GM12878 (cell line): ENCODE data around the gene AKAP13. TPM values are rescaled to one million over a fixed set of nuclear protein-coding genes. Genes with fewer than 3 reads are reported as not detected.

ENCODE experiments used
- ATAC-seq: fragments of 200-7000 bp; cut with Tn5 transposase; 3 replicates; pipeline ENCODE4 v1.9.1; 2020; ENCODE audit warnings: mild to moderate bottlenecking, moderate library complexity
- BruUV-seq: library from RNA; stranded (reverse); fragments of 400-500 nt; replicated peaks from 2 replicates; lab custom pipeline; 2021; lab: Mats Ljungman, UMichigan
- CTCF ChIA-PET: fragments of 300-600 bp; sonication (Branson Sonifier 250); formaldehyde crosslinking; extraction: SDS; loops from one replicate; lab custom pipeline; 2021; ENCODE audit warnings: inconsistent platforms; lab: Yijun Ruan, JAX
- POLR2A ChIA-PET: fragments of 350-600 bp; formaldehyde crosslinking; extraction: SDS; loops from one replicate; lab custom pipeline; 2021; ENCODE audit warnings: inconsistent platforms; lab: Charles Lee
- RAD21 ChIA-PET: fragments of 300-600 bp; sonication (Branson Sonifier 250); formaldehyde crosslinking; loops from one replicate; lab custom pipeline; 2023; ENCODE audit warnings: antibody characterized with exemption; ENCODE audit not compliant: unreplicated experiment; lab: Charles Lee
- SMC1A ChIA-PET: fragments of 300-600 bp; sonication (Branson Sonifier 250); formaldehyde crosslinking; loops from one replicate; lab custom pipeline; 2023; ENCODE audit not compliant: unreplicated experiment, uncharacterized antibody; lab: Charles Lee
- DNase-seq: peaks from one replicate; pipeline ENCODE4 v3.0.0-alpha.2; 2011; ENCODE audit warnings: low read depth, low spot score
- FAIRE-seq: peaks from 3 replicates; lab custom pipeline; 2011; peaks lifted over from hg19 to GRCh38; lab: Jason Lieb, UNC
- H2AFZ ChIP-seq: 2 replicates; pipeline ENCODE4 v1.6.0; 2011; ENCODE audit warnings: low read depth, low read length, control low read depth; ENCODE audit not compliant: control insufficient read depth
- H3K27ac ChIP-seq: 2 replicates; pipeline ENCODE4 v1.5.1; 2011; ENCODE audit warnings: control low read depth; ENCODE audit not compliant: control insufficient read depth, insufficient read depth
- H3K27me3 ChIP-seq, 2 experiments: replicated peaks in 1 of 2; 2 replicates each; pipeline versions ENCODE4 v1.6.0 to v1.6.1; 2011; ENCODE audit warnings: low read length in 1 of 2; ENCODE audit not compliant: control insufficient read depth in 2 of 2, insufficient read depth in 2 of 2
- H3K36me3 ChIP-seq, 2 experiments: 2 replicates each; pipeline ENCODE4 v1.5.1; 2011; ENCODE audit warnings: low read length in 1 of 2; ENCODE audit not compliant: control insufficient read depth in 2 of 2, insufficient read depth in 2 of 2
- H3K4me1 ChIP-seq: 2 replicates; pipeline ENCODE4 v1.6.1; 2011; ENCODE audit warnings: mild to moderate bottlenecking, low read length, moderate library complexity, mixed read lengths; ENCODE audit not compliant: control insufficient read depth, insufficient read depth
- H3K4me2 ChIP-seq: 2 replicates; pipeline ENCODE4 v1.6.0; 2011; ENCODE audit warnings: control low read depth; ENCODE audit not compliant: control insufficient read depth, insufficient read depth
- H3K4me3 ChIP-seq: fragments of 200-600 bp; sonication (generic); 2 replicates; pipeline ENCODE4 v1.5.1; 2016
- H3K79me2 ChIP-seq: 2 replicates; pipeline ENCODE4 v1.6.0; 2011; ENCODE audit warnings: low read length; ENCODE audit not compliant: control insufficient read depth, insufficient read depth
- H3K9ac ChIP-seq: 2 replicates; pipeline ENCODE4 v1.8.0; 2011; ENCODE audit warnings: low read length, control low read depth, mixed read lengths; ENCODE audit not compliant: control insufficient read depth, insufficient read depth
- H3K9me3 ChIP-seq: replicated peaks from 3 replicates; pipeline ENCODE4 v1.5.1; 2011; ENCODE audit warnings: mild to moderate bottlenecking, low read length; ENCODE audit not compliant: control insufficient read depth, insufficient read depth
- H4K20me1 ChIP-seq: 2 replicates; pipeline ENCODE4 v1.6.0; 2011; ENCODE audit not compliant: control insufficient read depth, insufficient read depth
- ELK1 ChIP-seq: IDR thresholded peaks from 2 replicates; pipeline ENCODE4 v1.6.1; 2012; ENCODE audit warnings: low read depth, low read length, improper control_type of control experiment
- FOS ChIP-seq: IDR thresholded peaks from 3 replicates; pipeline ENCODE4 v1.6.1; 2011; ENCODE audit warnings: borderline replicate concordance; ENCODE audit not compliant: insufficient read length; ENCODE audit errors: extremely low read depth
- HDAC2 ChIP-seq: fragments of 200-600 bp; sonication (generic); IDR thresholded peaks from 2 replicates; pipeline ENCODE4 v1.6.1; 2017
- KLF5 ChIP-seq: fragments of 450-650 bp; IDR thresholded peaks from 2 replicates; pipeline ENCODE4 v1.6.1; 2014; ENCODE audit warnings: mild to moderate bottlenecking; ENCODE audit not compliant: partially characterized antibody
- MYB ChIP-seq: fragments of 150-350 bp; IDR thresholded peaks from 2 replicates; pipeline ENCODE4 v1.6.1; 2014; ENCODE audit warnings: mild to moderate bottlenecking, low read depth, low read length, borderline replicate concordance
- NBN ChIP-seq: fragments of 450-650 bp; IDR thresholded peaks from 2 replicates; pipeline ENCODE4 v1.6.1; 2016
- NFYA ChIP-seq: IDR thresholded peaks from 2 replicates; pipeline ENCODE4 v1.6.1; 2011; ENCODE audit warnings: low read depth, mild to moderate bottlenecking, low read length, improper control_type of control experiment, borderline replicate concordance
- NFYB ChIP-seq: IDR thresholded peaks from 2 replicates; pipeline ENCODE4 v1.6.1; 2011; ENCODE audit warnings: low read depth, mild to moderate bottlenecking, low read length, improper control_type of control experiment, moderate library complexity; ENCODE audit not compliant: insufficient read depth
- POLR2A ChIP-seq: IDR thresholded peaks from 2 replicates; pipeline ENCODE4 v1.6.1; 2011; ENCODE audit warnings: low read depth, mild to moderate bottlenecking, low read length
- RAD21 ChIP-seq: IDR thresholded peaks from 2 replicates; pipeline ENCODE4 v1.6.1; 2011; ENCODE audit warnings: mild to moderate bottlenecking, low read depth, low read length, moderate library complexity; ENCODE audit not compliant: insufficient read depth
- SMARCA5 ChIP-seq: fragments of 450-650 bp; IDR thresholded peaks from 2 replicates; pipeline ENCODE4 v1.6.1; 2017; ENCODE audit warnings: mild to moderate bottlenecking
- WGBS: methylation state at CpG from one replicate; pipeline ENCODE4 v1.1.6; 2016; ENCODE audit warnings: low lambda C conversion rate; ENCODE audit not compliant: insufficient replicate concordance, insufficient coverage; ENCODE audit errors: missing lambda C conversion rate; 5-methylcytosine and 5-hydroxymethylcytosine counted together
- in situ Hi-C: fragments of 300-500 bp; cut with MboI; formaldehyde crosslinking; loops from 9 replicates; pipeline ENCODE4 v1.14.3; 2018; ENCODE audit warnings: mixed read lengths
- intact Hi-C: fragments of 100-400 bp; cut with micrococcal nuclease; formaldehyde crosslinking; loops from one replicate; pipeline ENCODE4 v1.14.2; 2022; ENCODE audit not compliant: unreplicated experiment
- polyA plus RNA-seq, 11 experiments: library from polyadenylated mRNA; depleted of rRNA in 4 of 11; unstranded in 6 of 11; stranded (reverse) in 5 of 11; fragments of >200 nt; fragmentation: Nextera tagmentation in 4 of 11; fragmentation: Illumina TruSeq in 1 of 11; extraction: Ambion mirVana in 4 of 11; extraction: Trizol in 1 of 11; gene quantifications; 1 replicate in 1 of 11; 2 replicates in 10 of 11; pipeline versions ENCODE4 v1.2.1 to v1.2.3, GENCODE V29; 2011 to 2016; ENCODE audit warnings: inconsistent platforms in 2 of 11, missing spikeins in 2 of 11, low read depth in 1 of 11
- total RNA-seq, 4 experiments: library from RNA; depleted of rRNA in 3 of 4; stranded (reverse); fragments of >200 nt in 3 of 4; fragmentation: Illumina TruSeq in 1 of 4; extraction: Trizol in 1 of 4; gene quantifications; 2 replicates each; pipeline versions ENCODE4 v1.2.1 to v1.2.3, GENCODE V29; 2013 to 2021
- TF ChIP-seq, protein P1 (sequence below): fragments of 450-650 bp; formaldehyde crosslinking; IDR thresholded peaks from 2 replicates; pipeline ENCODE4 v1.4.0; 2020; ENCODE audit warnings: mild to moderate bottlenecking, moderate library complexity

Gene AKAP13
- total and polyA plus RNA-seq, 10 of the 15 experiments (the other 5 are each of a cell fraction or from before 2014, with no cell fraction given) = 14.4 to 74.9 (median 55.1) TPM

- H3K27me3 ChIP-seq = no peaks in the 10 kb centered on the region
- H3K4me3 ChIP-seq = no peak overlapping the region
- H3K9me3 ChIP-seq = no peaks in the 10 kb centered on the region
- no peak overlapping the region for H2AFZ ChIP-seq
- RAD21 ChIA-PET = interaction anchor here (1.1 to 7.0 kb wide), 3 partner anchors 17 to 55 kb away, joined by 4 to 62 read pairs (median 4); no protein-coding TSS in a partner anchor
- H4K20me1 ChIP-seq = 0 out of 2 replicates have a peak, but pooled peaks cover 4% of the 10 kb centered on the region
- TF ChIP-seq POLR2A (no peak), MYB (no peak), FOS (no peak), HDAC2 (no peak), NFYB (no peak), SMARCA5 (no peak), ELK1 (no peak), KLF5 (no peak), NFYA (no peak), NBN (no peak), RAD21 (no peak)
- TF ChIP-seq, protein P1, sequence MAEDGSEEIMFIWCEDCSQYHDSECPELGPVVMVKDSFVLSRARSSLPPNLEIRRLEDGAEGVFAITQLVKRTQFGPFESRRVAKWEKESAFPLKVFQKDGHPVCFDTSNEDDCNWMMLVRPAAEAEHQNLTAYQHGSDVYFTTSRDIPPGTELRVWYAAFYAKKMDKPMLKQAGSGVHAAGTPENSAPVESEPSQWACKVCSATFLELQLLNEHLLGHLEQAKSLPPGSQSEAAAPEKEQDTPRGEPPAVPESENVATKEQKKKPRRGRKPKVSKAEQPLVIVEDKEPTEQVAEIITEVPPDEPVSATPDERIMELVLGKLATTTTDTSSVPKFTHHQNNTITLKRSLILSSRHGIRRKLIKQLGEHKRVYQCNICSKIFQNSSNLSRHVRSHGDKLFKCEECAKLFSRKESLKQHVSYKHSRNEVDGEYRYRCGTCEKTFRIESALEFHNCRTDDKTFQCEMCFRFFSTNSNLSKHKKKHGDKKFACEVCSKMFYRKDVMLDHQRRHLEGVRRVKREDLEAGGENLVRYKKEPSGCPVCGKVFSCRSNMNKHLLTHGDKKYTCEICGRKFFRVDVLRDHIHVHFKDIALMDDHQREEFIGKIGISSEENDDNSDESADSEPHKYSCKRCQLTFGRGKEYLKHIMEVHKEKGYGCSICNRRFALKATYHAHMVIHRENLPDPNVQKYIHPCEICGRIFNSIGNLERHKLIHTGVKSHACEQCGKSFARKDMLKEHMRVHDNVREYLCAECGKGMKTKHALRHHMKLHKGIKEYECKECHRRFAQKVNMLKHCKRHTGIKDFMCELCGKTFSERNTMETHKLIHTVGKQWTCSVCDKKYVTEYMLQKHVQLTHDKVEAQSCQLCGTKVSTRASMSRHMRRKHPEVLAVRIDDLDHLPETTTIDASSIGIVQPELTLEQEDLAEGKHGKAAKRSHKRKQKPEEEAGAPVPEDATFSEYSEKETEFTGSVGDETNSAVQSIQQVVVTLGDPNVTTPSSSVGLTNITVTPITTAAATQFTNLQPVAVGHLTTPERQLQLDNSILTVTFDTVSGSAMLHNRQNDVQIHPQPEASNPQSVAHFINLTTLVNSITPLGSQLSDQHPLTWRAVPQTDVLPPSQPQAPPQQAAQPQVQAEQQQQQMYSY = no peak
- WGBS = 85% methylated on average over 7 of the region's 7 CpGs
- FAIRE-seq (no peak), DNase-seq (no peak), ATAC-seq (no peak)
- intact Hi-C loops = loop anchor here (10.0 kb wide), 1 partner anchor 309 kb away; no protein-coding TSS in a partner anchor
- CTCF ChIA-PET = interaction anchor here (0.7 to 0.8 kb wide), 2 partner anchors 8 to 91 kb away, joined by 3 read pairs; no protein-coding TSS in a partner anchor
- in situ Hi-C loops = no loop called here
- H3K36me3 ChIP-seq = no peaks in the 10 kb centered on the region
- no TSS peak for BruUV-seq
- H3K27ac ChIP-seq = no peak overlapping the region
- peaks cover 30% of the 10 kb centered on the region for H3K4me1 ChIP-seq
- H3K4me2 ChIP-seq = no peak overlapping the region
- POLR2A ChIA-PET = no interaction called here
- H3K9ac ChIP-seq = no peak overlapping the region
- SMC1A ChIA-PET = interaction anchor here (1.2 to 6.5 kb wide), 3 partner anchors 16 to 55 kb away, joined by 3 to 55 read pairs (median 37); no protein-coding TSS in a partner anchor
- H3K79me2 ChIP-seq = peaks cover 93% of the 10 kb centered on the region
These were observed 5.9 kb downstream of the AKAP13 start for GRCh38 chr15:85386261-85386660.
